GM18519 (cell line): ENCODE data around the gene MVB12A.
A peak's percentile ranks its signal among the peaks of the same experiment; 100 is the strongest.

ENCODE experiments used
- ATAC-seq: cut with Tn5 transposase; IDR thresholded peaks from one replicate; pipeline ENCODE4 v1.9.1; 2021; ENCODE audit warnings: mild to moderate bottlenecking, moderate library complexity; ENCODE audit not compliant: unreplicated experiment, low FRiP score

MVB12A gene

DNA sequence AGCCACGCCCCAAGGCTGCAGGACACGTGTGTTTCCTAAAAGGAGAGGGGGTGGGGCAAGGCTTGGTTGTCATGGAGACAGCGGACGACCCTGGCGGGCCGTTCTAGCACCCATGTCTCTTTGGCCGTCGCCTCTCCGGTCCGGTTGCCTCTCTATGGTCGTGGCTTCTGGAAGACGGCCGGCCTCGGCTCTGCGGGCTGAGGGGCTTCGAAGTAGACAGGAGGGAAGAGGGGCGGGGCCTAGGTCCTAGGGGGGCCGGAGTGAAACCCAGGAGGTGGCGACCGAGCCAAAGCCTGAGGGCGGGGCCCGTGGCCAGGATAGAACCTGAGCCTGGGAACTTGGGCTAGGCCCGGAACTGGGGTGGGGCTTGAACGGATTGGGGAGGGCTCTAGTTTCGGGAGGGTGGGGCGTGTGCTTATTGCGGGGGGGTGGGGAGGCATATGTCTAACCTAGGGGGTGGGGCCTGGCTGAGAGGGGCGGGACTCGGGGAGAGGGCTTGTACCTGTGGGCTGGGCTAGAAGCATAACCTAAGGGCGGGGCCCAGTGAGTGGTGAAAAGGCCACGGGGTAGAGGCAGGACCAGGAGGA is 49.7 kb downstream of the MVB12A start:
- ATAC-seq = peak; percentile 26

GRCh38 chr19:17470068-17470841 is 50.4 kb downstream of the MVB12A start, which contains the start of gene SLC27A1:
SLC27A1 (plus strand) TSS chr19:17470524; CDS start chr19:17470541, 17 bp downstream.
- ATAC-seq = peak; percentile 56

- no peak for ATAC-seq
Measured at GRCh38 chr19:17471410-17472125, 51.7 kb downstream of the MVB12A start.

- no peak for ATAC-seq
Measured at GRCh38 chr19:17473041-17473440, 53.2 kb downstream of the MVB12A start.
